Peyer's patch (tissue), 4 donors: ENCODE data around the gene POMT2. TPM values are rescaled to one million over a fixed set of nuclear protein-coding genes. Genes with fewer than 3 reads are reported as not detected.

Source experiments
- DNase-seq, 3 donors: peaks; one replicate each; pipeline ENCODE4 v3.0.0-alpha.2; 2017 to 2019
- H3K27ac ChIP-seq, 4 donors: fragments of 200-600 bp; sonication (generic); one replicate each; pipeline ENCODE4 v1.5.1; 2016 to 2019
- H3K27me3 ChIP-seq, 2 donors: fragments of 200-600 bp; sonication (generic); one replicate each; pipeline ENCODE4 v1.5.1; 2019
- H3K36me3 ChIP-seq, 3 donors: fragments of 200-600 bp; sonication (generic); one replicate each; pipeline ENCODE4 v1.5.1; 2016 to 2019
- H3K4me1 ChIP-seq, 4 donors: fragments of 200-600 bp; sonication (generic); one replicate each; pipeline ENCODE4 v1.5.1; 2016 to 2019
- H3K4me3 ChIP-seq, 4 donors: fragments of 200-600 bp; sonication (generic); 1 replicate in 3 of 4; 2 replicates in 1 of 4; pipeline ENCODE4 v1.5.1; 2016 to 2019; ENCODE audit warnings: mild to moderate bottlenecking in 1 of 4
- H3K9me3 ChIP-seq, 4 donors: fragments of 200-600 bp; sonication (generic); one replicate each; pipeline ENCODE4 v1.5.1; 2016 to 2019; ENCODE audit warnings: mild to moderate bottlenecking in 1 of 4
- POLR2A ChIP-seq, 2 donors: fragments of 450-650 bp; IDR thresholded peaks; one replicate each; pipeline ENCODE4 v1.5.1; 2017; ENCODE audit warnings: antibody characterized with exemption in 2 of 2, mild to moderate bottlenecking in 2 of 2, moderate library complexity in 2 of 2
- total RNA-seq, 4 donors: library from RNA; depleted of rRNA; stranded (reverse); fragments of >200 nt; gene quantifications; one replicate each; pipeline ENCODE4 v1.1.0, GENCODE V29; 2016
- TF ChIP-seq, protein P1 (sequence below), 6 experiments: fragments of 450-650 bp in 4 of 6; fragments of 200-600 bp in 2 of 6; sonication (generic) in 1 of 6; IDR thresholded peaks; one replicate each; pipeline ENCODE4 v1.5.1; 2017 to 2019; ENCODE audit warnings: antibody characterized with exemption in 6 of 6, mild to moderate bottlenecking in 3 of 6, moderate library complexity in 1 of 6

The POMT2 gene
- total RNA-seq, 4 donors from 2014 or later: 19.0 to 43.0 (median 31.6) TPM

DNA sequence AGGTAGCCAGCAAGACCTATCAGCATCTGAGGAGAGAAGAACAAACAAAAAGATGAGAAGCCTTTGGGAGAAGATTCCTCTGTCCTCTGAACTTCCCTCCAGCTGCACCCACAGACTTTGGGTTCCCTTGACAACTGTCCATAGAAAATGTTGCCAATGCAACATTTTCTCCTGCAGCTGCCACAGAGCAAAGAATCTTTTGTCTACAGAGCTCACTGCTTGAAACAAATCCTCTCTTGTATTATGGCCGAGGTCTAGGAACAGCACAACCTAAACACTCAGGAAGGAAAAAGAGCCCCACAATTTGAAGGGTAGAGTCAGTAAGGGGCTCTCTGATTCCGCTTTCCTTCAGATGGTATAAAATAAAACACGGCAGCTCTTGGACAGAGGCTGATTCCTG is 14.3 kb downstream of the POMT2 start:
- Histone ChIP-seq H3K27ac (no peak overlapping the region), H3K4me3 (no peak overlapping the region), H3K27me3 (no peaks in the 10 kb centered on the region), H3K4me1 (peaks cover 0 to under 1% (median 0%) of the 10 kb centered on the region in 4 donors), H3K9me3 (no peaks in the 10 kb centered on the region), H3K36me3 (peaks cover 0 to 7% (median 0%) of the 10 kb centered on the region in 3 donors)
- DNase-seq: no peak
- TF ChIP-seq, protein P1, sequence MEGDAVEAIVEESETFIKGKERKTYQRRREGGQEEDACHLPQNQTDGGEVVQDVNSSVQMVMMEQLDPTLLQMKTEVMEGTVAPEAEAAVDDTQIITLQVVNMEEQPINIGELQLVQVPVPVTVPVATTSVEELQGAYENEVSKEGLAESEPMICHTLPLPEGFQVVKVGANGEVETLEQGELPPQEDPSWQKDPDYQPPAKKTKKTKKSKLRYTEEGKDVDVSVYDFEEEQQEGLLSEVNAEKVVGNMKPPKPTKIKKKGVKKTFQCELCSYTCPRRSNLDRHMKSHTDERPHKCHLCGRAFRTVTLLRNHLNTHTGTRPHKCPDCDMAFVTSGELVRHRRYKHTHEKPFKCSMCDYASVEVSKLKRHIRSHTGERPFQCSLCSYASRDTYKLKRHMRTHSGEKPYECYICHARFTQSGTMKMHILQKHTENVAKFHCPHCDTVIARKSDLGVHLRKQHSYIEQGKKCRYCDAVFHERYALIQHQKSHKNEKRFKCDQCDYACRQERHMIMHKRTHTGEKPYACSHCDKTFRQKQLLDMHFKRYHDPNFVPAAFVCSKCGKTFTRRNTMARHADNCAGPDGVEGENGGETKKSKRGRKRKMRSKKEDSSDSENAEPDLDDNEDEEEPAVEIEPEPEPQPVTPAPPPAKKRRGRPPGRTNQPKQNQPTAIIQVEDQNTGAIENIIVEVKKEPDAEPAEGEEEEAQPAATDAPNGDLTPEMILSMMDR (IDR thresholded peaks at IDR 0.05): no peak
- no peak for TF ChIP-seq POLR2A (IDR thresholded peaks at IDR 0.05)

GRCh38 chr14:77305696-77306095 is 15.0 kb downstream of the POMT2 start:
- no peaks in the 10 kb centered on the region for H3K9me3 ChIP-seq
- TF ChIP-seq, protein P1 (IDR thresholded peaks at IDR 0.05): no peak
- no peak for TF ChIP-seq POLR2A (IDR thresholded peaks at IDR 0.05)
- H3K36me3 ChIP-seq: peaks cover 0 to 7% (median 0%) of the 10 kb centered on the region in 3 donors

DNA sequence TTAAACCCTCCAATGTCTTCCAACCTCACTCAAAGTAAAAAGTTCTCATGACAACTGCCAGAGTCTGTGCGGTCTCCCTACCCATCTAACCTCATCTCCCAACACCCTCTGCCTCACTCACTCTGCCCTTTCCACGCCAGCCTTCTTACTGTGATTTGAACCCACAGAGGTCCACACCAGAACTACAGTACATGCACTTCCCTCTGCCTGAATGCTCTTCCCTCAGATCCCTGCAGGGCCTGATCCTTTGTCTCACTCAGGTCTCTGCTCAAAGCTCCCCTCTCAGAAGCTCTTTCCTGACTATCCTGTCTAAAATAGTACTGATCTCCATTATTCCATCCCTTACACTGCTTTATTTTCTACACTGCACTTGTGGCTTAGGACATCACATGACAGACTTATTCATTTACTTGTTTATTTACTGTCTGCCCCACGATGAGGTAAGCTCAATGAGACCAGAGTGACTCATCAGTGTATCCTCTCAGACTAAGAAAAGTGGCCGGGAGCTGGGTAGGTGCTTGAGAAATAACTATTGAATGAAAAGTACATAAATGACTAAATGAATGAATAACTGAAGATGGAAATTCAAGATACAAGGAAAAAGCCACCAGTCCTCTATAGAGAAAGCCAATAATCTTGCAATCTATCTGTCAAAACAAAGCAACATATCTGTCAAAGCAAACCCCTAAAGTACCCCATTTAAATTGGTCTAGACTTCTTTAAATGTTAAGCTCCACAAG is 17.1 kb downstream of the POMT2 start:
- Histone ChIP-seq H3K4me3 (no peak overlapping the region), H3K36me3 (peaks cover 0 to 13% (median 0%) of the 10 kb centered on the region in 3 donors), H3K27ac (peak overlapping the region in 1 of 4 donors; percentile 18), H3K9me3 (no peaks in the 10 kb centered on the region), H3K27me3 (no peaks in the 10 kb centered on the region), H3K4me1 (peaks cover 0 to 8% (median 0%) of the 10 kb centered on the region in 4 donors)
- TF ChIP-seq, protein P1 (IDR thresholded peaks at IDR 0.05): no peak
- TF ChIP-seq POLR2A (IDR thresholded peaks at IDR 0.05): no peak
- DNase-seq: peak in 1 of 3 donors; percentile 57

More at GRCh38 chr14:77305696-77306095, 15.0 kb downstream of the POMT2 start:
- Histone ChIP-seq H3K4me3 (no peak overlapping the region), H3K4me1 (peaks cover 0 to 8% (median 0%) of the 10 kb centered on the region in 4 donors), H3K27ac (no peak overlapping the region), H3K27me3 (no peaks in the 10 kb centered on the region)
- no peak for DNase-seq

GRCh38 chr14:77302926-77303325 is 17.8 kb downstream of the POMT2 start:
- no peaks in the 10 kb centered on the region for H3K9me3 ChIP-seq
- TF ChIP-seq POLR2A (IDR thresholded peaks at IDR 0.05): no peak
- TF ChIP-seq, protein P1 (IDR thresholded peaks at IDR 0.05): no peak
- H3K4me3 ChIP-seq: no peak overlapping the region
- peaks cover 0 to 20% (median 0%) of the 10 kb centered on the region in 3 donors for H3K36me3 ChIP-seq
- peak in 1 of 3 donors; percentile 55 for DNase-seq
- peak overlapping the region in 1 of 4 donors; percentile 5 for H3K27ac ChIP-seq
- H3K4me1 ChIP-seq: peaks cover 0 to 8% (median 0%) of the 10 kb centered on the region in 4 donors
- no peaks in the 10 kb centered on the region for H3K27me3 ChIP-seq

GRCh38 chr14:77301103-77301502 is 19.6 kb downstream of the POMT2 start:
- TF ChIP-seq, protein P1 (IDR thresholded peaks at IDR 0.05): peak in 5 of 6 experiments; percentile 56 to 81 (median 73)
- no peak for TF ChIP-seq POLR2A (IDR thresholded peaks at IDR 0.05)
- peaks cover 0 to 8% (median 0%) of the 10 kb centered on the region in 4 donors for H3K4me1 ChIP-seq
- H3K27ac ChIP-seq: no peak overlapping the region
- no peaks in the 10 kb centered on the region for H3K9me3 ChIP-seq
- DNase-seq: peak; percentile 56 to 89 (median 82)
- no peaks in the 10 kb centered on the region for H3K27me3 ChIP-seq
- H3K36me3 ChIP-seq: peaks cover 0 to 24% (median 0%) of the 10 kb centered on the region in 3 donors
- H3K4me3 ChIP-seq: no peak overlapping the region
